ENCODE data around the gene FKRP. TPM values are rescaled to one million over a fixed set of nuclear protein-coding genes. Genes with fewer than 3 reads are reported as not detected.

The FKRP gene
- polyA plus RNA-seq, 4 donors, result 14.8 to 27.3 (median 19.4) TPM

DNA sequence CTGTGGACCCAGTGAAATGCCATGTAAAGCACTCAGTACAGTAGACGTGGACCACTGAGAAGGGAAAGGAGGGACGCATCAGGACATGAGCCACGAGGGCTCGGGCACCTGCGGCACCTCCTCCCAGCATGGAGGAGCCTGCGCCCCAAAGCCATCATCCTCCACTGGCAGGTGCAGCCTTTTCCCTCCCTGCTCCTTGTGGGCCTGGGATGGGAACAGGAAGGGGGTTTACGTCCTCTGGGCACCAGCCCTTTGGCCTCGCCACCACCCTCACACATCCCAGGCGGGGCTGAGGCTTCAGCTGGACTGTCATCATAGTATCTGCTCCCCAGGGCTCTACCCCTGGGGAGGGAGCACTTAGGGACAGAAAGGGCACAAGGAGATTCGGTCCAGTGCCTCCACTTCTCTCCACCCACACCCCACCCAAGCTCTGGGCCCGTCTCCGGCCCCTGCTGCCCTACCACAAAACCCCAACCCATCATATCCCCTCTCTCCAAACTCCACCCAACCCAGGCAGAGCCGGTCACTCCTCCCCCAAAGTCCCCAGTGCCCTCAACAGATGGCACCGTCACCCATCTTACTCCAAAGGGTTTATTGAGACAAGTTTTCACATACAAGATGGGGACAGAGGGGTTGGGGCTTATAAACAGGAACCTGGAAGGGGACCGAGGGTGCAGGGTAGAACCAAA, 26.8 kb upstream of the FKRP start:
- no peak for DNase-seq (ENCODE audit: low read depth in 4 of 4, low spot score in 3 of 4)

DNA sequence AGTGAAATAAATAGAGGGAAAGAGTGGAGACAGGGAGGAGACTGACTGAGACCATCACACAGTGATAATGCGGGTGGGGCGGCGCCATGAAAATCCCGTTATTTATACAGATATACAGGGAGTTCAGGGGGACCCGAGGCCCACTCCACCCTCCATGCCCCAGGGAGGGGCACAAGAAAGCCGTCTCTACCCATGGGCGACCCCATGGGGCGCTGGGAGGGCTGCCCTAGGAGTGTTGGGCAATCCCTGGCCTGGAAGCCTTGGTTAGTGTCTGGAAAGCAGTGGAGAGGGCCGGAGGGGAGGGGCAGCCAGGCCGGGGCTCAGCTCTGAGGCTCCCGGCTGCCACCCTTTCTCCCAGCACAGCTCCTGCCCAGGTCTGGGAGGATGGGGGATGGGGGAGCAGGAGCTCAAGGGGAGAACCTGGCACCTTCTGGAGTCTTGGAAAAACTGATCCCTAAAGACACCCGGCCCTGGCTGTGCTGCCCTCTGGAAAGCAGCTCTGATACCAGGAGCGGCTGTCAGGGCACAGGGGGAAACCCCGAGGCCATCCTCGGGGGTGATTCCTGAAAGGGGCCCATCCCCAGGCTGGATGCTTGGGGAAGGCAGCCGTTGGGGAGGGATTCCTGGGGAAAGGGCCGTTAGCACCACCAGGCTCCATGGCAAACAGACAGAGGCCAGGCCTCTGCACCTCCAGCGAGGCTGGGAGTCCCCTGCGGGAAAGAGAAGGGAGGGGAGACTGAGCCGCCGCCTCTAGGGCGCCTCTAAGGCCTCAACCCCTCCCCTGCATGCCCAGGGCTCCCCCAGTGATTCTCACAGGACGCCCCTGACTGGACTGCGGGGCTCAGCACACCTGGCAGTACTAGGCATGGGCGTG, 26.0 kb upstream of the FKRP start:
- no peak for DNase-seq (ENCODE audit: low read depth in 4 of 4, low spot score in 3 of 4)

DNA sequence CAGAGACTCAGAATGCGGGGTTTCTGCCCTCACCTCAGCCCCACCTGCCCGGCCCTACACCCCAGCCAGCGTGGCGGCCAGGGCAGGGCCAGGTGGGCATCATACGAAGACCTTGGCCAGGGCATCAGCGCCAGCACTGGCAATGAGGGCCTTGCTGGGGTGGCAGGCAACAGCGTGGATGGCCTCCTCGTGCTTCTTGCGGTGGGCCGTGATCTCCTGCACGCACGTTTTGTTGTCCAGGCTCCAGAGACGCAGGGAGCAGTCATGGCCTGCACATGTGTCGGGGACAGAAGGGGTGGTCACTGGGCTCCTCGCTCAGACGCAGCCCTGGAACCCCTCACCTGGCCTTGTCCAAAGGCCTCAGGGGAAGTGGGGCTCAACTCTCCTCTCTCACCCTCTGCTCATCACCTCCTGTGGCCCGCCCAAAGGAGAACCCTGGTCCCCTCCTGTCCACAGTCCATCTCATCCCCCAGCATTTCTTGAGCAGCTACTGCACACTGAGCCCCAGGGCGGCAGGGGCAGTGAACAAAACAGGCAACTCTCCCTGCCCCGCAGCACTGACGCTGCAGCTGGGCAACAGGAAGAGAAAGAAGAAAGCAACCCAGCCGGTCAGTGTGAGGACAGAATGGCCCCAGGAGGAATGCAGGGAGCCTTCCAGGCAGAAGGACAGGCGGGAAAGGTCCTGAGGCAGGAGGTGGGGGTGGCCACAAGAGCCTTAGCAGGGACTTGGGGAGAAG, 25.2 kb upstream of the FKRP start:
- DNase-seq (ENCODE audit: low read depth in 4 of 4, low spot score in 3 of 4), result no peak

DNA sequence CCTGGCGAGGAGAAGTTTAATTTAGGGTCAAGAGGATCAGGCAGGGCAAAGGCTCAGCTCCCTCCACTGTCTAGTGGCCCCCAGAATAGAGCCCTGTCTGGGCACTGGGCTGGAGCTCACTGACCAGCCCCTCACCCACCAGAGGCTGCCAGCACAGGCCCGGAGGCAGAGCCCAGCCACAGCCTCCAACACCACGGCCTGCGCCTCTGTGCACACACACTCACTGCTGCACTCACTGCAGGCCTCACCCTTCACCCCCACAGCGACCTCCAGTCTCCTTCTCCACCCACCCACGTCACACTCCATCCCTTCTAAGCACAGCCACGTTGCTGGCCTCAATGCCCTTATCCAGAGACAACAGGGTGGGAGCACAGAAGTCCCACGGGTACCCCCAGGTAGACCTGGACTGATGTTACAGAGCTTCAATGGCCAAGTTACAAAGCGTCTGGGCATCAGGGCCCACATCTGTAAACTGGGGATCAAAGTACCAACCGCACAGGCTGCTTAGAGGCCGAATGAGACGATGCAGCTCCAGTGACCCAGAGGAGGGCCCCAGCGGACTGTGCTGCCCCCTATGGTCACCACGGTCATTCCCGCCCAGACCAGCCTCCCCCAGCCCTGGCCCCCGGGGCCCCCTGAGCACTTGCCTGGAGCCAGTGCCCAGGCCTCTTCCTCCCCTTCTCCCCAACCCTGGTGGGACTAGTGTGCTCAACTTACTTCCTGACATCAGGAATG, 24.4 kb upstream of the FKRP start:
- DNase-seq (ENCODE audit: low read depth in 4 of 4, low spot score in 3 of 4), result no peak

DNA sequence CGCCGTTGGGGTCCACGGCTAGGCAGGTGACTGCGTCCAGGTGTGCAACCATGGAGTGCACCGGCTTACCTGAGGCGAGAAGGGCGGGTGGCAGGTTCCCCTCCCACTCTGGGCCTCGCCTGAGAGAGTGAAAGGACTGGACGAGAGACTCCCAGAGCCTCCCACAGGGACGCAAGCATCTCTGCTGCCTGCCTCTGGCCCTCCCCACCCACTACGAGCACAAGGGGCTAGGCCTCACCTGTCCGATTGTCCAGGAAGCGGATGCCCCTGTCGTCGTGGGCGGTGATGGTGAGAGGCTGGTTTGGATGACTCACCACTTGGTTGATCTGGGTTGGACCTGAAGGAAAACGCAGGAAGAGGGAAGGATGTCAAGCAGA, 23.9 kb upstream of the FKRP start:
- DNase-seq (ENCODE audit: low read depth in 4 of 4, low spot score in 3 of 4), result no peak

DNA sequence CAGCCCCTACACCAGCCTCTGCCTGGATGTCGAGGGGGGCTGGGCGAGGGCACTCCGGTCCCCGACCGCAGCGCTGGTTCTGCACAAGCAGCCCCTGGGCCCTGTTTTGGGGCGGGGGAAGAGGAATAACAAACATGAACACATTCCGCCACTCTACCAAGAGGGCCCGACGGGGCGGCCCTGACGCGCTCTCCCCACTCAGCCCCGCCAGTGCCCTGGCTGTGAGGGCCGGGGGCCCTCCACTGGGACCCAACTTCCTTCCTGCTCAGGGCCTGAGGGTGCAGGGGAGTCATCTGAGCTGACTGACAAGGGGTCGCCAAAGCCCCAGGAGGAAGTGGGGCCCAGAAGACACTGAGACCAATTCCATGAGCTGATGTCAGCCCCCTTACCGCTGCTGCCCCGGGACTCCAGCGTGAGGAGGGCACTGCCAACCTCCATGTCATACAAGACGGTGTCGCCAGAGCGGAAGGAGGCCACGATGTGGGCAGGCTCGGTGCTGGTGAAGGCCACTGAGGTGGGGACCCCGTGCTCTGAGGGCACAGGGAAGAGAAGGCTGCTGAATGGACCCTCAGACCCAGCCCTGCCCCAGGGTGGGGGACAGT, 23.3 kb upstream of the FKRP start:
- DNase-seq (ENCODE audit: low read depth in 4 of 4, low spot score in 3 of 4), result no peak

DNA sequence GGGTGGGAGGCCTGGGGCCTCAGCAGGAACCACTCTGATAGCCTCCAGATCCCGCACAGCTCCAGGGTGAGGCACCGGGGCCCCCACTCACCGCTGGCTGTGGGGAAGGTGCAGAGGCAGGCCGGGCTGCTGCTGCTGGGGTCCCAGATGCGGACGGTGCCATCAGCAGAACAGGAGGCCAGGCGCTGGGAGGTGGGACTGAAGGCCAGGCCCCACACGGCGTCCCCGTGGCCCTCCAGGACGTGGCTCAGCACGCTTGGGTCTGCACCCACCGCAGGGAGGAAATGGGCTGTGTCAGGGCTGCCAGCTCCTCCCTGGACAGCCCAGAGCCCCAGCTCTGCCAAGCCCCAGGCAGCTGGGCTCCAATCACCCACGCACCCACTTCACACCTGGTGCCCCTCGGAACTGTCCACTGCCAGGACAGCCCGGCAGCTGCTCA, 22.8 kb upstream of the FKRP start:
- no peak for DNase-seq (ENCODE audit: low read depth in 4 of 4, low spot score in 3 of 4)

DNA sequence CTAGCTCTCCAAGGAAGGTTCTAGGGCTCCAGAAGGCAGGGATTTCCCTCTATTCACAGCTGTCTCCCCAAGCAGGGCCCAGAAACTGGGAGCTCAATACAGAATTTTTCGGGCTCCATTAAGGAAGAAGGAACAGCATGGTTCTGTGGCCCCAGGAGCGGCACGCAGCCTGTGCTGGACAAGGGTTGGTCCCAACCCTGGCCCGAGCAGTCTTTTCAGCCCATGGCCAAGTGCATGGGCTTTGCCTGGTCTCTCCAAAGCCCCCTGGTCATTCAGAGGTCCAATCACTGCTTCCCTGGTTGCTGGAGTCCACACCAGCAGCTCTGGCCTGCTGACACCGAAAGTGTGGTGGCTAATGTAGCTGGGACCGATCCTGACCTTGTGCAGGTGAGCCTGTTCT, 22.4 kb upstream of the FKRP start:
- no peak for DNase-seq (ENCODE audit: low read depth in 4 of 4, low spot score in 3 of 4)

DNA sequence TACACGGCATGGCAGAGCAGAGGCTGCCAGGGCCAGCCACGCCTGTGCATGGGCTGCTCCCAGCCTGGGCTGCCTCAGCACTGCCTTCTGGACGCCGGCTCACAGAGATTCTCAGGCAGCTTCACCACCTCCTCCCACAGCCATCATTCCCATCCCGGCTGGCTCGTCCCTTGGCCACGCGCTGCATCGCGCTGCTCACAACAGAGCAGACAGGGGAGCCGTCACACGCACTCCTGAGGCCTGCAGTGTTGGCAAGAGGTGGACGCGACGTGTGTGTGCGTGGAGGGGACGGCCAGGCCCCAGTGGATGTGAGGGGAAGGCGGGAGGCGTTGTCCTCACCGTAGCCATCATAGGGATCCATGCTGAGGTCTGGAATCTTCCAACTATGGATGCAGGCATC, 21.4 kb upstream of the FKRP start:
- no peak for DNase-seq (ENCODE audit: low read depth in 4 of 4, low spot score in 3 of 4)

DNA sequence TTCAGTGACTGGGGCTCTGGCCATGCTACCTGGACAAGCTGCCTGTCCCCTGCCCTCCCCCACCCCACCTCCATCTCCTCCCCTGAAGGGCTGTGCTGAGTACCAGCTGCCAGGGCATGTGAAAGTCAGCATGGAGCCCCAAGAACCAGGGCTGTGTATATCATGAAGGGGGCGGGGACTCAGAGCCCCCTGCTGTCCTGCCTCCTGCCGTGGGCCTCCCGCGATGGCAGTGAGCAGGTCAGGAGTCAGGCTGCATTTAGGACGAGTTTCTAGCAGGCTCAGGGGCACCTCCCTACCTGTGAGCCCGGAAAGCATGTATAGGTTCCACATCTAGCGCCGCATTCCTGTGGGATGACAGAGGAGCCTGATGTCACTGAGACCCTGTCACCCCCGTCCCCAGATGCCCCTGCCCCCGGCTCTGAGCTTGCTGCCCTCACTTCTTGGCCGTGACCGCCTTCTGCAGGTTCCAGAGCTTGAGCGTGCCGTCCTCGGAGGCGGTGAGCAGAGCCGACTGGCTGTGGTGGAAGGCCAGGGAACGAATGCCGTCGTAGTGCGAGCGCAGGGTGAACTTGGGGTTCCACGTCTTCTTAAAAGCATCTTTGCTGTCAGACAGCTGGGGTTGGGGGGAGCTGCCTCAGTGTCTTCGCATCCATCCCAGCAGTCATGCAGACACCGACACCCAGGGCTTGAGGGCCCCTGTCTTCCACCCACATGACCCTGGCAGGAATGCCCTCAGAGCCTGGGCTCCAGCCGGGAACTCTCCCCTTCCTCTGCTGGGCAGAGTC, 20.6 kb upstream of the FKRP start:
- DNase-seq (ENCODE audit: low read depth in 4 of 4, low spot score in 3 of 4), result no peak

DNA sequence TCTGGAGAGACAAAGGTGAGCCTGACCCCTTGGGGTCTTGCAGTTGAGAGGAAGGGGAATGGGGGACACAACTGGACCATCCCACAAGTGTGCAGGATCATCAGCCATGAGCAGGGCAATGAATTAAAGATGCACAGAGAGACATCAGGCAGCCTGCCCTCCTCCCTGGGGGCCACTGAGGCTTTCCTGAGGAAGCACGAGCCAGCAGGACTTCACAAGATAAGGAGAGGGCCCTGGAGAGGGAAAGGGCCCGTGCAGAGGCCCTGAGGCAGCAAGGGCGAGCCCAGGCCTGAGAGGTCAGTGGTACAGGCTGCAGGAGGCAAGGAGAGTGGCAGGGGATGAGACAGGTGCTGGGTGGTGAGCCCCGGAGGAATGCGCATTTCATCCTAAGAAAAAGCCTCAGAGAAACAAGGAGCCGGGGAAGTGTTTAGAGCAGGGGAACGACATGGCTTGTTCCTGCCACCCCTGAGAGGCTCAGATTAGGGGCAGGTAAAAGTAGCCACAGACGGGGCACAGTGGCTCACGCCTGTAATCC, 19.9 kb upstream of the FKRP start:
- no peak for DNase-seq (ENCODE audit: low read depth in 4 of 4, low spot score in 3 of 4)

DNA sequence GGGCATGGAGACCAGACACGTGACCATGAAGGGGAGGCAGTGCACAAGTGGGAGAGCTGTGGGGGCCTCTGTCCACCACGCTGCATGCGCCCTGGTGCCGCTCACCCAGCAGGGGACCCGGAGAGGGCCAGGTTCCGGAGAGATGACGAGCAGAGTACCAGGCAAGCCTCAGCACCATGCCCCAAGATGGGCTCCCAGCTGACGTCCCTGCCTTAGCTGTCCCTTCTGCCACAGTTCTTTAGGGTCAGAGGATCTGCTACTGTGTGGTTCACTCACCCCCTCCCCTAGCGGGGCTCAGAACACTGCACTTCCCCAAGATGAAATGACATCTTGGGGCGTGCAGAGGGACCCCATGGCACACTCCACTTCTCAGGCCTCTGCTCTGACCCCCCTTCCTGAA, 19.3 kb upstream of the FKRP start:
- DNase-seq (ENCODE audit: low read depth in 4 of 4, low spot score in 3 of 4), result no peak

DNA sequence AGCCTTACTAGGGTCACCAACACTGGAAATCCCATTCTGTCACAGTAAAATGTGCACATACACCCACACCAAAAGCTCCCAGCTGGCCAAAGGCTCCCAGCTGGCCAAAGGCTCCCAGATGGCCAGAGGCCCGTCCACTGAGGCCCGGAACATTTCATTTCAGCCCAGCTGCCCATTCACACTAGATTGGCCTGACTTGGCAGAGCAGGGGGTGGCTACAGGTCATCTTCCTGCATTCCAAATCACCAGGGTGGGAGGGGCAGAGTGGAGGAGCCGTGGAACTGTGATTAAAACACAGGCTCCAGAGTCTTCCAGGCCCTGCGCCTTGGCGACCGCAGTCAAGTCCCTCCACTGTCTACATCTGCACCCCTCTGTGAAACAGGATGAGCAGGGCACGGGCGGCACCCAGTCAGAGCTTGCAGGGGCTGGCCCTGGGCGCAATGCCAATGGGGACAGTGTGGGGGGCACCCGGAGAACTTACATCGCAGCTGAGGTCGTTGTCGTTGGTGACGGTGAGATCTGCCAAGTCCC, 18.8 kb upstream of the FKRP start:
- no peak for DNase-seq (ENCODE audit: low read depth in 4 of 4, low spot score in 3 of 4)

DNA sequence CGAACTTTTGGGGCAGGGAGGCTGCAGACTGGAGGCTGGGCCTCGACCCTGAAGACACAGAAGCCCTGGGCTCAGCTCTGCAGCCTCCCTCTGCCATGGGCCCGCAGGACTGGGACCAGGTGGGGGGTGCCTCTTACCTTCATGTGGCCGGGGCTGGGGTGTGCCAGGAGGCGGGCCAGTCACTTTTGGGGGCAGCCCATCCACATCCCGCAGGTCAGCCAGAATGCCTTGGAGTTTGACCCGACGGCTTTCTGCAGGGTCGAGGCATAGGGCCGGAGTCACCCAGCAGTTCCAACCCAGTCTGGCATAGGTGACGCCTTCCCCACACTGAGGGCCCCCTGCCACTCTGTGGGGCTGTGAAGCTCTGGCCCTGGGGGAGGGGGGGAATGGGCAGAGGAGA, 18.1 kb upstream of the FKRP start:
- DNase-seq (ENCODE audit: low read depth in 4 of 4, low spot score in 3 of 4), result no peak

DNA sequence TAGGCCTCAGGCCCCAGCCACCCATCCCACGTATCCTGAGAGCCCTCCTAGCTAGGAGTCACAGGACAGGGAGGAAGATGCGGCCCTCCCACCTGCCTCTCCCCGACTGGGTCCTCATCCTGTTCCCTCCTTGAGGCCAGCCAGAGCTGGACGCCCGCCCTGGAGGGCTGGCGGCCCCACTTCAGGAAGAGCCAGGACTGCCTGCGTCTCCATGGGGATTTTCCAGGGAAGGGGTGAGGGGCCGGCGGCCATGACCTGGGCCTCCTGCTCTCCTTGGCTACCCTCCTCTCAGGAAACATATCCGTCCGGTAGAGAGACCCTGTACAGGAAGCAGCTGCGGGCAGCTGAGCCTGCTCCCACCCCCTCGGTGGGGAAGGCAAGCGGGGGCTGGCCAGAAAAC, 17.6 kb upstream of the FKRP start:
- DNase-seq (ENCODE audit: low read depth in 4 of 4, low spot score in 3 of 4), result no peak

DNA sequence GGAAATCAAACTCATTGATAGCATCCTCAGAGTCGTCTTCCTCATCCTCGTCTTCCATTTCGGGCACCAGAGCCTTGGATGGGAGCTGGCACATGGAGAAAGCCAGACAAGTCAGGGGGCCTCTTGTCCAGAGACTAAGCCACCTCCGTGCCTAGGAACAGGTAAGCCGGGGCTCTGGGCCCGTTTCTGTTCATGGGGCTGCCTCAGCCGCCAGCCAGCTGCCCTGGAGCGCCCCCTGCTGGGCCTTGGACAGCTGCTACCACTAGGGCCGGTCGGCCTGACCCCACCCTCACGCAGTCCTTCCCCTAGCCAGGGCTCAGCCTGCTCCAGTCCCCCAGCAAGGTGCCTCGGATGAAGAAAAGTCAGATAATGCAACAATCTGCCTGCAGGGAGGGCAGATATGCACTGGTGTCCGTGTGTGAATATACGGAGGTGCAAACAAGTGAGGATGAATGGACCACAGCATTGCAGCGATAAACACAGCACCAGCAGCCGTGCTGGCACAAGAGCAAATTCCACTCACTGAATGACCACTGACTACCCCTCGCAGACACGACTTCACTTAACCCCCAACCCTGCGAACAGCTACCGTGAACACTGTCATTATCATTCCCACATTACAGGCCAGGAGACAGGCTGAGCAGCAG, 17.0 kb upstream of the FKRP start:
- DNase-seq (ENCODE audit: low read depth in 4 of 4, low spot score in 3 of 4), result no peak

DNA sequence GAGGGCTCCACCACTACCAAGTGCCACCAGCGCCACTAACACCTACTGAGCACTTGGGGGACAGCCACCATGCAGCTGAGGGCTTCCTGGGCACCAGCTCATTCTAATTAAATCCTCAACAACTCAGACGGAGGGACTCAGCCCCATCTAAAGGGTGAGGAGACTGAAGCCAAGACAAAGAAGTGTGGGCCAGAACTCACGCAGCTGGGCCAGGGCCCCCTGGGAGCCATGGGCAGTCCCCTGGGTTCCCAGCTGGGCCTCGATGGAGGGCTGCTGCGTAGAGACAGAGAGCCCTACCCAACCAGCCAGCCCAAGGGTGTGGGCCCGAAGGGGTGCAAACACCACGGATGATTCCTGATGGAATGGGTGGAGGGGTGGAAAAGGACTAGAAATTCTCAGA, 16.2 kb upstream of the FKRP start:
- no peak for DNase-seq (ENCODE audit: low read depth in 4 of 4, low spot score in 3 of 4)

DNA sequence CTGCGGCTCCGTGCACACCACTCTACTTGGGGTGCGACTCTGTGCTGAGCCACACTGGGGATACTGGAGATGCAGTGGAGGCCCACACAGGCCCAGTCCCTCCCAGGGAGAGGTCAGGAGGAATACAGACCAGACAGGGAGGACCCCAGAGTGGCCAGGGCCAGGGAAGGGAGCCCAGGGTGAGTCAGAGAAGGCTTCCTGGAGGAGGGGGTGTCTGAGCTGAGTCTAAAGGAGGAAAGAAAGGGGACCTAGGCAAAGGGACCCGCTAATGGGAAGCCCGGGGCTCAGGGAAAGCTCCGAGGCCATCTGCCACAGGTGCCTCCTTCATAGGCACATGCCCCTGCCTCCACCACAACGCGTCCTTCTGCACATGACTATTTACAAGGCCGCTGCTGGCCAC, 15.7 kb upstream of the FKRP start:
- DNase-seq (ENCODE audit: low read depth in 4 of 4, low spot score in 3 of 4), result no peak

DNA sequence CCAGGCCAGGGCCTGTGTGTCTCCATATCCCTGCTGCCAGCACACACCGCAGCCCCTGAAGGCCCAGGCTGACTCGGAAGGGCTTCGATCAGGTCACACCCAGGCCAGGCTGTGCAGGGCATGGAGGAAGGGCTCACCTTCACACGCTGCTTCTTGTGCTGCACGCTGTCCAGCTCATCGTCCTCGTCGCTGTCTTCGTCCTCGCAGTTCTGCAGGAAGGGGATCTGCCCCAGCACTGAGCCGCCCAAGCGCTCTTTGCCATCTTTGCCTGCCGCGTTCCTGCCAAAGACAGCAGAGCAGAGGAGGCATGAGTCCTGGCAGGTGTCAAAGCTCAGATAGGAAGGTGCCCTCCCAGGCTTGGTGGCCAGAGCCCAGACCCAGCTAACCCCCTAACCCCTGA, 15.3 kb upstream of the FKRP start:
- DNase-seq (ENCODE audit: low read depth in 4 of 4, low spot score in 3 of 4), result no peak

Data from left renal pelvis (tissue), 4 donors.